GM18861 (cell line): ENCODE results near the gene ELF1.
"Not testable (repeated sequence)": the region's sequence is repeated elsewhere in the genome, so short reads cannot be mapped to it uniquely, and the experiment has no call there.

Experiments
- ATAC-seq: cut with Tn5 transposase; IDR thresholded peaks from one replicate; pipeline ENCODE4 v1.9.1; 2021; ENCODE audit not compliant: unreplicated experiment

ELF1 gene

GRCh38 chr13:40983725-40984667 lies 35.1 kb downstream of the ELF1 start:
- ATAC-seq = no peak

GRCh38 chr13:40983259-40983658 lies 35.9 kb downstream of the ELF1 start:
- no peak for ATAC-seq

GRCh38 chr13:40982772-40983171 lies 36.3 kb downstream of the ELF1 start:
- ATAC-seq = peak; percentile 46

- ATAC-seq = no peak
Measured at GRCh38 chr13:40981949-40982348, 37.2 kb downstream of the ELF1 start.

GRCh38 chr13:40981361-40981760 lies 37.8 kb downstream of the ELF1 start:
- ATAC-seq = no peak

- ATAC-seq = no peak
Measured at GRCh38 chr13:40980461-40980860, 38.7 kb downstream of the ELF1 start.

DNA sequence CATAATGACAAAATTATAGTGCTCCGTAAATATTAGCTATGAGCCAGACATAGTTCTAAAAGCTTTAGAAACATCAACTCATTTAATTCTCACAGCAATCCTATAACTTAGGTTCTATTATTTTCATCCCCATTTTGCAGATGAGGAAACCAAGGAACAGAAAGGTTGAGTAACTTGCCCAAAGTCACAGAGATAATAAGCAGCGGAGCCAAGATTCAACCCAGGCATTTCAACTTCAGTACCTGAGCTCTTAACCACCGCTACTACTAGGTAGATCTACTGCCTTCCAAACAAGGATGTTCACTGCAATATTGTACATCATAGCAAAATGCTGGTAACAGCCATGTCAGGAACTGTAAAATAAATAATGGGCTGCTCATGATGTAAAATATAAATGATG lies 39.9 kb downstream of the ELF1 start:
- no peak for ATAC-seq

DNA sequence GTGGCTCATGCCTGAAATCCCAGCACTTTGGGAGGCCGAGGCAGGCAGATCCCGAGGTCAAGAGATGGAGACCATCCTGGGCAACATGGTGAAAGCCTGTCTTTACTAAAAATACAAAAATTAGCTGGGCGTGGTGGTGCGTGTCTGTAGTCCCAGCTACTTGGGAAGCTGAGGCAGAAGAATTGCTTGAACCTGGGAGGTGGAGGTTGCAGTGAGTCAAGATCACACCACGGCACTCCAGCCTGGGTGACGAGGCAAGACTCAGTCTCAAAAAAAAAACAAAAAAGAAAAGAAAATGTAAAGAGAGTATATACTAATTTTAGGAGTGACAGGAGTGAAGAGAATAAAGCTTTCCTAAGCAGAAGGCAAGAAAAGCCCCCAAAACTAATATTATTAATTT lies 41.0 kb downstream of the ELF1 start:
- ATAC-seq = not testable (repeated sequence)

GRCh38 chr13:40975441-40975840 lies 43.7 kb downstream of the ELF1 start:
- no peak for ATAC-seq

DNA sequence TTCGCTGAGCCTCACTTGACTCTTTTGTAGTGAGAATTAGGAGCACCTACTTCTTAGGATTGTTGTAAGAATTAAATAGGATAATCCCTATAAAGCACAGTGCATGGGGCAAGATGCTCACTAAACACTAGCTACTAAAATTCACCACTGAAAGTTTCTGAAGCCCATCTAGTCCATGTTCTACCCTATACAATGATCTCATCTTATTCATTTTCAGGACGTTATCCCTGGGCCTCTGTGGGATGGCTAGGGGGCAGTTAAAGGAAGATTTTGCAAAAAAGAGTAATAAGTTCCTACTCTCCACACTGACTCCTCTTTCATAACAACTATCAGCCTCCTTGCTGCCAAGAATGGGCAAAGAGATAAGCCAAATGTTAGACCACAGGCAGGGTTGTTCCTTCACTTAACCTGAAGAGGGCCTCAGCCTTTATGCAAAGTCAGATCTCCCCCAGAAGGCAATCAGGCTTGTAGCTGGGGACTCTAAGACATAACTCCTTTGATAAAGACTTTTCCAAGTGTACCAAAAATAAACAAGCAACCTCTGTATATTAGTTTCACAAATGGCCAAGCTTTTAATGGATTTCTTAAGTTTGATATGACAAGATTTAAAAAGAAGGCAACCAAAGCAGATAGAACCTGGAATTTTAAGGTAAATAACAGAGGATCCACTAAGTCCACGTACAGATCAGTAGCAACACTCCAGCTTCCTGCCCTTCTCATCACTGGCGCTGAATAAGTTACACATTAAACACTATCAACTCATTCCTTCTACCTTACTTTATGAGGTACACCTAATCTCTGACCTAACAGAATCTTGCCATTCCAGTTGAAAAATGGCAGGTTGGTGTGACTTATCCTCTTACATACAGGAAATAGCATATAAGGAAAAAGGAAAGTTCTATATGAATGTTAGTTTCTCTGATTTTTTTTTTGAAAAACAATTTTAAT lies 44.4 kb downstream of the ELF1 start:
- ATAC-seq = peak; percentile 43

GRCh38 chr13:40973409-40973808 lies 45.7 kb downstream of the ELF1 start:
- no peak for ATAC-seq

GRCh38 chr13:40971321-40971720 lies 47.8 kb downstream of the ELF1 start:
- no peak for ATAC-seq

- no peak for ATAC-seq
Measured at GRCh38 chr13:40970803-40971202, 48.3 kb downstream of the ELF1 start.

DNA sequence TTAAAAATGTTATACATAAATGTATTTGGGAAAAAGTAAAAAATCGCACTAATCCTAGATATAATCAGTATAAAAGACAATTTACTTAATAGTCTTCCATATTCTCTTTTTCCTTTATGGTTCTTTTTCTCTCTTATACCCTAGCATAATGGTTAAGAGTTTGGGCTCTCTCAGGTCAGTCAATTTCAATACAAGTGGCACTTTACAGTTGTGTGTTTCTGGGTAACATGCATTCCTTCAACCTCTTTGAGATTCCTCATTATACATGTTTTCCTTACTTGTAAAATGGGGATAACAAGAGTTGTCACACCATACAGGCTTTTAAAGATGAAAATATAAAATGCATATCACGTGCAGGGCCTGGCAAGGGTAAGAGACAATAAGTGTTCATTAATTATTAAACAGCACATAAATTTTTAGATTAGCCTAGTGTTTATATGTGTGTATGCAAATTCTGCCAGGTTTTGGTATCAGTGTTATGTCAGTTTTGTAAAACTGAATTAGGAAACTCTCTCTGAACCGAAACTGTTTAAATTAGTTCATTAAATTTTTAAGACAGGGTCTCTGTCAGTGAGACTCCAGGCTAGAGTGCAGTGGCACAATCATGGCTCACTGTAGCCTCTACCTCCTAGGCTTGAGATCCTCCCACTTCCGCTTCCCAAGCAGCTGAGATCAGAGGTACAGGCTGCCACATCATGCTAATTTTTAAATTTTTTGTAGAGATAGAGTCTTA lies 49.8 kb downstream of the ELF1 start:
- peak; percentile 72 for ATAC-seq

GRCh38 chr13:40968416-40969000 lies 50.6 kb downstream of the ELF1 start:
- ATAC-seq = no peak

- no peak for ATAC-seq
Measured at GRCh38 chr13:40966298-40966697, 52.8 kb downstream of the ELF1 start.

GRCh38 chr13:40963927-40964326 lies 55.2 kb downstream of the ELF1 start:
- ATAC-seq = no peak

DNA sequence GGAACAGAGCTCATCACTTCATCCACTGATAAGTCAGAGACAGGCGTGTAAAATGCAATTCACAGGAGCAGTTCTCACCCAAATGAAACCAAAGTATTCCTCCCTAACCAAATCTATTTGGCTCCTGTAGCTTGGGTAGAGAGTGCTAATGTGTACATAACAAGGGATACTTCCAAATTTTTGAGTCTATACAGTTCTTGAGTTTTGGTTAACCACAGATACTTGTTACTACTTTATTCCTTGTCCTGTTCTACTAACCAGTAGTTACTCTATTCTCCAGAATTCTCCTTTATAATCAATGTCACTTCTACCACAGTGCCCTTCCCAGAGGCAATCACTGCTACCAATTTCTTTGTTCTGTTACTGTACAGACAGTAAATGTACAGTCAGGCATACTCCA lies 57.3 kb downstream of the ELF1 start:
- ATAC-seq = no peak

GRCh38 chr13:40961214-40961613 lies 57.9 kb downstream of the ELF1 start:
- ATAC-seq = no peak

GRCh38 chr13:40960716-40961115 lies 58.4 kb downstream of the ELF1 start:
- no peak for ATAC-seq

- no peak for ATAC-seq
Measured at GRCh38 chr13:40958655-40959054, 60.5 kb downstream of the ELF1 start.
